HG02870 (cell line): Measurements from ENCODE around the gene NUP153.

Experiments used
- ATAC-seq: cut with Tn5 transposase; IDR thresholded peaks from one replicate; pipeline ENCODE4 v1.9.1; 2021; ENCODE audit warnings: mild to moderate bottlenecking, moderate library complexity; ENCODE audit not compliant: unreplicated experiment

The NUP153 gene

GRCh38 chr6:17672064-17672718 is 34.5 kb downstream of the NUP153 start:
- ATAC-seq = no peak

- no peak for ATAC-seq
These were observed 40.1 kb downstream of the NUP153 start for GRCh38 chr6:17666646-17667045.

- no peak for ATAC-seq
These were observed 41.6 kb downstream of the NUP153 start for GRCh38 chr6:17665132-17665531.

GRCh38 chr6:17663226-17663625 is 43.5 kb downstream of the NUP153 start:
- ATAC-seq = no peak

DNA sequence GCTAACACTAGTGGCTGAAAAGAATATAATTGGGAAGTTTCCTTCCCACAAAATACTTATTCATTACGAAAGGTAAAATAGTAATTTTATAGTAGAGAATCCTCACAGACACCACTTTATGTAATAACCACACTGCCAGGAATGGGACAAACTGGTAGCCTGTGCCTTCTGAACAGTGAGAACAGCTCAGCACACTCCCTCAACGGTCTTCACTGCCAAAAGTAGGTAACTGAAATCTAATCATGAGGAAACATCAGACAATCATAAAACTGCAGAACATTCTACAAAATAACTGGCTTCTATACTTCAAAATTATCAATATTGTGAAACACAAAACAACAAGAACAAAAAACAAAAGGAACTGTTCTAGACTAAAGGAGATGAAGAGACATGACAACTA is 44.1 kb downstream of the NUP153 start:
- no peak for ATAC-seq

DNA sequence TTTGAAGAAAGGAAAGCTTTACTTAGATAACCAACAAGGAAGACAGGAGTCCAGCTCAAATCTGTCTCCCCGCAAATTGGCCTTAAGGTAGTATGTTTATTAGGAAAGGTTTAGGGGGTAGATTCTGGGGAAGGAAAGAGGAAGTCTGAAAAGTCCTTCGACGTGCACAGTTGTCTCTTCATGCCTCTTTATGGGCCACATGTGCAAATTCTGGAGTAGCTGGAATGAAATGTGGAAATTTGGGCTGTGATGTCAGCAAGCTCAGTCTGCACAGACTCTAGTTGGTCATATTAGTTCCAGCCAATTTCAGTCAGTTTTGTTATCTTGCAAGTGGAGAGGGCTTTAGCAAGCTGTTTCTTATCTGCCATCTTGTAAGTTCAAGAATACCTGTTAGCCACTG is 50.1 kb downstream of the NUP153 start:
- no peak for ATAC-seq

DNA sequence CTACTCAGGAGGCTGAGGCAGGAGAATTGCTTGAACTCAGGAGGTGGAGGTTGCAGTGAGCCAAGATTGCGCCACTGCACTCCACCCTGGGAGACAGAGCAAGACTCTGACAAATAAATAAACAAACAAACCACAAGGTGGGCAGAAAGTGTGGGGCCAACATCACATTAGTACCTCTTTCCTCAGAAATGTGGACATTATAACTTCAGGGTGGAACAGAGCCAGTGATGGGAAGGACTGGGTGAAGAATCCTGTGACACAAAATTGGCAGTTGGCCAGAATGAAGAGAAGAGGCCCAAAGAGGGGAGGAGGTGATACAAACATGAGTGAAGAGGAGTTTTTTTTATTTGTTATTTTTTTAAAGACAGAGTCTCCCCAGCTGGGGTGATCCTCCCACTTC is 50.6 kb downstream of the NUP153 start:
- no peak for ATAC-seq

- ATAC-seq = no peak
These were observed 53.4 kb downstream of the NUP153 start for GRCh38 chr6:17653198-17653882.

DNA sequence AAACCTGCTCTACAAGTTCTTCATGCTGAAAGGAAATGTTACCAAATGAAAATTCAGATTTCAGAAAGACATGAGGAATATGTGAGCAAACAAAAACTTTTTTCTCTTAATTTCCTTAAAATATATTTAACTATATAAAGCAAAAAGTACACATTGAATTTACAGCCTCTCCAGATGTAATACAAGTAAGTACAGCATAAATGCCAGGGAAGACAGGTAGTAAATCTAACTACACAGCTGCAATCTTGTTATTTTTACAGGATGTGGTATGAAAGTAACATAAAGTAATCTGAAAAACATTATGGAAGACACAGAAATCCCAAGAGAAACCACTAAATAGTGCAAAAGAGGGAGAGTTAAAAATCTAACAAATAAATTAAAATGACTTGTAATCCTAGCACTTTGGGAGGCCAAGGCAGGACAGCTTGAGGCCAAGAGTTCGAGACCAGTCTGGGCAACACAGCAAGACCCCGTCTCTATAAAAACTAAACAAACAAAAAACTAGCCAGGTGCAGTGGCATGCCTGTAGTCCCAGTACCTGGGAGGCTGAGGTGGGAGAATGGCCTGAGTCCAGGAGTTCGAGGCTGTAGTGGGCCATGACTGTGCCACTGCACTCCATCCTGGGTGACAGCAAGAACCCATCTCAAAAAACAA is 55.9 kb downstream of the NUP153 start:
- ATAC-seq = no peak

DNA sequence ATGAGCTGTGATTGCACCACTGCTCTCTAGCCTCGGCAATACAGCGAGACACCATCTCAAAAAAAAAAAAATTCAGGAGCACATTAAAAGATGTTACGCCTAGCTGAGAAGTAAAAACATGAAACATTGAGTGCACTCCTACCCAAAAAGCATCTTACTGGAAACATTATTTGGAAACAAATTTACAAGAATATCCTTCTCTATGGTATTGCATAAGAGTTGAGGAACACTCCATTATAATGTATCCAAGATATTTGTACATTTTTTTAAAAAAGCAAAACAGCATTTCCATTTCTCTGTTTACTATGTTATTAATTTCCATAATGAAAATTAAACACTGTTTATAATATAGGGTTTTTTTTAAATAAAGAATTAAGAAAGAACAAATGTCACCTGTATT is 58.0 kb downstream of the NUP153 start:
- ATAC-seq = no peak

DNA sequence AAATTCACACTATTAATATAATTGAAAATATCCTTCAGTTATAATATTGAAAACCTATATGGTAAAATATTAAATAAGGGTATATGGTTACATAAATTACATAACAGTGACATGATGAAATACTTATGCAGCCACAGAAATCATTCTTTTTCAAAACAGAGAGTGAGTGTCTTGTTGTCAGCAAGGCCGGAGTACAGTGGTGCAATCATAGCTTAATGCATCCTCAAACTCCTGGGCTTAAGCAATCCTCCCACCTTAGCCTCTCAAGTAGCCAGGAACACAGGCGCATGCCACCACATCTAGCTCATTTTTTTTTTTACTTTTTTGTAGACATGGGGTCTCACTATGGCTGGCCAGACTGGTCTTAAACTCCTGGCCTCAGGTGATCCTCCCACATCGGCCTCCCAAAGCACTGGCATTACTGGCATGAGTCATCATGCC is 66.2 kb downstream of the NUP153 start:
- no peak for ATAC-seq

GRCh38 chr6:17638212-17638715 is 68.5 kb downstream of the NUP153 start:
- ATAC-seq = no peak

DNA sequence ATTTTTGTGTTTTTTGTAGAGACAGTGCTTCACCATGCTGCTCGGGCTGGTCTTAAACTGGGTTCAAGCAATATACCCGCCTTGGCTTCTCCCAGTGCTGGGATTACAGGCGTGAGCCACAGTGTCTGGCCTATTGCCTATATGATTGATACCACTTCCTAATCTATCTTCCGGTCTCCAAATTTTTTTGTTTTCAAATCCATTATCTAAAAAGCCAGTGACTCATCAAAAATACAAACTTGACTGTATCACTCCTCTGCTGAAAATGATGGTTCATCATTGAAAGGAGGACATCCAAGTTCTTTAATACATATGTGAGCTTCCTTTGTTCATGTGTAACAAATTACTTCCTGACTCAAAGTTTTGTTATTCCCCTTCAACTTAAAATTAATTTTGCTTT is 71.2 kb downstream of the NUP153 start:
- ATAC-seq = no peak

- no peak for ATAC-seq
These were observed 73.1 kb downstream of the NUP153 start for GRCh38 chr6:17633465-17634188.

- no peak for ATAC-seq
These were observed 73.8 kb downstream of the NUP153 start for GRCh38 chr6:17632934-17633333.

DNA sequence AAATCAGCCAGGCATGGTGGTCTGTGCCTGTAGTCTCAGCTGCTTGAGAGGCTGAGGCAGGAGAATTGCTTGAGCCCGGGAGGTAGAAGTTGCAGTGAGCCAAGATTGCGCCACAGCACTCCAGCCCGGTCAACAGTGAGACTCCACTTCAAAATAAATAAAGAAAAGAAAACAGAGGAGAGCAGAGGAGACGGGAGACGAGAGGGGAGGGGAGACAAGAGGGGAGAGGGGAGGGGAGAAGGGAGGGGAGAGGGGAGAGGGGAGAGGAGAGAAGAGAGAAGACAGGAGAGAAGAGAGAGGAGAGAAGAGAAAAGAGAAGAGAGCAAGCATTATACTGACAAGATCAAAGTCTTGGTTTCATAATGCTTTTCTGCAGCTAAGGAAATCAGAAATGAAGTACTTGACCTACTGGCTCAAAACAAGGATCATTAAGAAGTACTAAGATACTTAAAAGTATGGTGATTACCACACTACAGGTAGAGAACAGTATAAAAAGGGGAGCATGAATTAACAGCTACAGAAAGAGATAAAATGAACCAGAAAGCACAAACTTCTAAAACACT is 76.1 kb downstream of the NUP153 start:
- no peak for ATAC-seq

GRCh38 chr6:17629824-17630510 is 76.8 kb downstream of the NUP153 start:
- ATAC-seq = no peak

DNA sequence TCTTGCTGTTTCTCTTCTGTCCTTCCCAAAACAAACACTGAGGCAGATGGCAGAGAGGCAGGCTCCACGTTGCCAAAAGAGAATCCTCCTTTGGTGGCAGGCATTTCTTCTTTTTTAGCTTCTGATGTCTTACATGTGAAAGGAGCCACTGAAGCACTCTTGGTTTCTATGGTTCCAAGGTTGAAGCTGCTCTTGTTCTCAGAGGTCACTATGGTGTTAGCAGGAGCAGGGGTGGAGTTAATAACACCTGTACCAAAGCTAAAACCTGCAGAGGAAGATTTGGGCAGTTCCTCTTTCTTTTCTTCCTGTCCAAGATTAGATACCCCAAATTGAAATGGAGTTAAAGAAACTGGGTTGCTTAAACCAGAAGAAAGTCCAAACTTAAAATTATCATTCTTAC is 77.9 kb downstream of the NUP153 start:
- peak; percentile 72 for ATAC-seq

DNA sequence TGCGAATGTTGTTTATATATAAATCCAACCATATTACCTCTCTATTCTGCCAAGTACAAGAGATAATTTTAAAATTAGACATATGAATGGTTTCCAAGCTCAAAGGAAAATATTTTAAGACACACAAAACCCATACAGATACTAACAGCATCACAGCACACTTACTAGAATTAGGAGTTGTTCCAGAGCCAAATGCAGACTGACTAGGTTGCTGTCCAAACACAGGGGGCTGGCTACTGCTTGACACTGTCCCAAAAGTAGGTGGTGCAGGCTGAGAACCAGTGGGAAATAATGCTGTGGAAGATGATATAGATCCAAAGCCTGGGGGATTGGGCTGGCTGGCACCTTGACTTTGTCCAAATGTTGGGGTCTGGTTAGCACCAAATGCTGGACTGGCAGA is 82.3 kb downstream of the NUP153 start:
- ATAC-seq = no peak

- ATAC-seq = no peak
These were observed 84.6 kb downstream of the NUP153 start for GRCh38 chr6:17622144-17622543.
